DMS79 treated with DMSO at 0.1 percent for 48 hours (cell line): ENCODE measurements around the gene EGFL6.
"Not testable (repeated sequence)": the region's sequence is repeated elsewhere in the genome, so short reads cannot be mapped to it uniquely, and the experiment has no call there.

Source experiments
- DNase-seq: peaks from one replicate; lab custom pipeline; 2025; lab: John Stamatoyannopoulos, UW

EGFL6 gene

DNA sequence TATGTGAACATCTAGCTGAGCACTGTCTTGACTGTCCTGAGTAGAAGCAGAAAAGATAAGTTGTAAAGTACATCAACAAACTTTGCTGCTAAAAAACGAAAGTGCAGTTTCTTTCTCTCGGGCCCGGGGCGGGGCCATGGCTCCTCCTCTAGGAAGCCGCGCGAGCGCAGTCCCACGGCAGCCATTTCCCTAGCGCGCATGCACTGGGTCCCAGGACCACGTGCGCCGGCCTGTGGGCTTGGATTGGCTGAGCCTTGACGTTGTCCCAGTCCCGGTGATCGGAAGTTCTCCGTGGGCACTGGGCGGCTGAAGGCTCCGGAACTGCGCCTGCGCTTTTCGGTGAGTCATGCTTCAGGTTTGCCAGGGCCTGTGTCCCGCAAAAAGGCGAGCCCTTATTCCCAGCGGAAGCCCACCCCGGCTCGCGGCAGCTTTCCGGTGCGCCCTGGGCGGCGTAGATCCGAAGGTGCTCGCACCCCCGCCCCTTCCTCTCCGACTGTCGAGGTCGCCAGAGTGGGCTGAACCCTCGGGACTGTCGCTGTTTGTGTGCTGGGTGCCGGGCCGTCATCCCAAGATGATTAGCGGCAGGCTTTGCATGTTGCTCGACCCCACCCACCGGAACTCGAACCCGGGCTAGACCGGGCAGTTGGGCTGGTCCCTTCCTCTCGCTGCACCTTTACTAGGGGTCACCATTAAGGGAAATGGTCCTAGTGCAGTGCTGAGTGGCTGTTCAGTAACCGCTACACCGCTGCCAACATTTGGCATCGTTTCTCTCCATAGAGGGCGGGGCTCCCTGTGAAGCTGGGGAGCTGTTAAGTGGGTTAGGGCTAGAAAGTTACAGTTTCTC, 83.7 kb downstream of the EGFL6 start, which contains the start of gene TCEANC:
TSS of gene TCEANC (plus strand) at position 292 of the 844 bp plus-strand sequence. CDS start 9,368 bp downstream, outside the sequence.
- DNase-seq: peak; percentile 45

DNA sequence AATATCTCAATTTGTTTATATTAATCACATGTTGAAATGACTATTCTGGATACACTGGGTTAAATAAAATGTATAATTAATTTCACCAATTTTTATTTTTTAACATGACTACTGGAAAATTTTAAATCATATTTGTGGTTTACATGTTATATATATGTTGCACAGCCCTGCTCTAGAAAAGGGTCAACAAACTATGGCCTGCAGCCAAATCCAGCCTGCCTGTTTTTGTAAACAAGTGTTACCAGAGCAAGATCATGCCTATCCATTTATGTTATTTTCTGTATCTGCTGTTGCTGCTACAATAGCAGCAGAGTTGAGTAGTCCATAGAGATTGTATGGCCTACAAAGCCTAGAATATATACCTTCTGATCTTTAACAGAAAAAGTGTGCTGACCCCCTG, 84.7 kb downstream of the EGFL6 start:
- no peak for DNase-seq

DNA sequence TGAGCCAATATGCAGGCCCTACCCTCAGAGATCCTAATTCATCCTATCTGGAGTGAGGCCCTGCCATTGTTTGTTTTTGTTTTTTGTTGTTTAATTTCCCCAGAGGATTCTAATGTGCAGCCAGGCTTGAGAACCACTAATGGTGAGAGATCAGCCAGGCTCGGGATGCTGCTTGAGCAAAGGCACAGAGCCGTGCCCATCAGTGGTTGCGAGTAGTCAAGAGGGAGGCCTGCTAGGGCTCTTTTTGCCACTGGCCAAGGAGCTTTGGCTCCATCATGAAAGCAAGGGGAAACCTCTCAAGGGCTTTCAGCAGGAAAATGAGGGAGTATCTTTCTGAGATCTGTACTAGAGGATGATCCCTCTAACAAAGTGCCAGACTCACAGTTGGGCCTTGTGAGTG, 86.3 kb downstream of the EGFL6 start:
- DNase-seq: no peak

DNA sequence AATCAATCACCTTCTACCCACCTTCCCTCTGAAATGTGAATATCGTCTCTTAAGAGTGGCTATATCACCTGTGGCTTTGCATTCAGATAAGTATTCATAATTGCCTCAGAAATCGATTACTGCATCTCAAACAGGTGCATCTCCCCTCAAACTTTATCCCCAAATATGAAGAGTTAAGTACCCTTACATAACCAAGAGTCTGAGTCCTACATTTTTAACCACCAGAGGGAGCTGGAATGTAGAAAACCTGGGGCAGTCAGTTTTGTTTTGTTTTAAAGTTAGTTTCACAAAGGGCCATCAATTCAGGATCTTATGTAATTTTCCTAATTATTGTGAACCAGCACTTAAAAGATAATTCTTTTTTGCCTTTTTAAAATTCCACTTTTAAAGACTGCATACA, 89.2 kb downstream of the EGFL6 start:
- DNase-seq: no peak

DNA sequence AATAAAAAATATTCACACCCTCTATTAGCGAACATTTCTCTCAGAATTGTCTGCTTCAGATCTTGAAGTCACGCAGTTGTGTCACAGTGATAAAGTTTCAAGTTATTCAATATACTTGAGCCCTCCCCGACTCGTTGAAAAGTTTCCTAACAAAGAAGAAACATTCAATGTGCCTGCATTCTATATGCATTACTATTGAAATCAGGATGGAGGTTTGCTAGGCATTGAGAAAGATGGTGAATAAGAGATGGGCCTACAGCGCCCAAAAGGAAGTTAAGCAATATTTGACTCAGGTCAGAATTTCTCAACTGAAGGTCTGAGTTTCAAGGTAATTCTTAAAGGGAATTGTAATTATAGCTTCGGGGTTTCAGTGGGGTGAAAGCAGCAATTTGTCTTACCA, 89.7 kb downstream of the EGFL6 start:
- no peak for DNase-seq

DNA sequence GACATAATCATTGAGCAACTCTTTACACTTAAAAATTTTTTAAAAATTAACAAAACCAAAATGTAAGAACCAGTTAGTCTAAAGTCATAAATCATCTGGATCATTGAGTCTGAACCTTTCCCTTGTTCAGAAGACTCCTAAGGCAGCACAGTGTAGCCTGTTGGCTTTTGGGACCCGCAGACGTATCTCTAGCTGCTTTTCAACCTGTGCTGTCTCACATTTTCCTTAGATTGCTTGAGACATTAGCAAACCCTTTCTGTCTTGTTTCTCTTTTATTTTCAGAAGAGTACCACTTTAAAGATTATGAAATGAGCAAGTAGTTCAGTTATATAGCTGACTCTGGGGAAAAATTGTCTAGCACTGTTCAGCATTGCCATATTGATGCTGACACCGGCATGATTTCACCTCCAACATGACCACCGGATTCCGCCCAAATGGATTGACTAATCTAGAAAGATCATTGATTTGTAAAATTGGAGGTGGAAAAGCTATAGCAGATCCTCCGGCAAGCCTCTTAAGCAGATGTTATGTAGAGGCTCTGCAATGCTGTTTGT, 92.4 kb downstream of the EGFL6 start:
- no peak for DNase-seq

DNA sequence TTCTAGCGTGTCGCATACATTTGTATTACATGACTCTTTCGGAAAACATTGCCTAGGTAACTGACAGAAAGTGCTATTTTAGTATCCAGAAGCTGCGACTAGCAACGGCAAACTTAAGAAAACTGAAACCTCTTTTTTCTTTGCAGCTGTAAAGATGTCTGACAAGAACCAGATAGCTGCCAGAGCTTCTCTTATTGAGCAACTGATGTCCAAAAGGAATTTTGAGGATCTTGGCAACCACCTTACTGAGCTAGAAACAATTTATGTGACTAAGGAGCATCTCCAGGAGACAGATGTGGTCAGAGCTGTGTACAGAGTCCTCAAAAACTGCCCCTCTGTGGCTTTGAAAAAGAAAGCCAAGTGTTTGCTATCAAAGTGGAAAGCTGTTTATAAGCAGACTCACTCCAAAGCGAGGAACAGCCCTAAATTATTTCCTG, 93.0 kb downstream of the EGFL6 start:
- DNase-seq: no peak

DNA sequence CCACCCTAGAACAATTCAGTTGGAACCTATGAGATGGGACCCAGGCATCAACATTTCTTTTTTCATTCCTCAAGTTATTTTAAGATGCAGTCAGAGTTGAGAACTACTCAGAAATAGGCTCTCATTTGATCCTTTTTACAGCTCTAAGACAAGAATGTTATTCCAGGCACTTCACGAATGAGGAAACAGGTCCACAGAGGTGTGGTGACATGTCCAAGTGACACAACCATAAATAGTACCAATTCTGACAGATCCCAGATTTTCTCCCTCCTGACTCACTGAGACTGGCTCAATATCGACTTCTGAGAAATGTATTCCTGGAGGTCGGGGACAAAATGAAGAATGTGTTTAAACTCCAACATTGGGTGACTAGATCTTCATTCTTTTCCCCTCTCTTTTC, 94.6 kb downstream of the EGFL6 start:
- DNase-seq: no peak

DNA sequence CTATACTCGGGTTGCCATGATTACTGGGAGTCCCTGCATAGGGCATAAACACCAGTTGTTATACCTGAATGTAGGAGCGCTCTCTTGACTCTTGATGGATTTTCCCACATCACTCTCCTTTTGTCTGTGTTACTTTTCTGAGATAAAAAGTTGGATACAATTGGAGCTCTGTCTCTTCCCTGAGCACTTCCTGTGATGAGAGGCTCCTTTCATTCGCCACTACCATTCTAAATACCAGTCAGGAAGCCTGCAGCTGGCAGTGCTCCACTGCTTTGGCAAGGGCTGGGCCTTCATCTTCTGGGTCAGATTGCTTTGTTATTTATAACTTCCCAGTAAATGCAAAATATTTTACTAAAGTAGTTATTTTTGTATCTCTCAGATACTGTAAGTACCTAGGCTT, 97.4 kb downstream of the EGFL6 start:
- no peak for DNase-seq

DNA sequence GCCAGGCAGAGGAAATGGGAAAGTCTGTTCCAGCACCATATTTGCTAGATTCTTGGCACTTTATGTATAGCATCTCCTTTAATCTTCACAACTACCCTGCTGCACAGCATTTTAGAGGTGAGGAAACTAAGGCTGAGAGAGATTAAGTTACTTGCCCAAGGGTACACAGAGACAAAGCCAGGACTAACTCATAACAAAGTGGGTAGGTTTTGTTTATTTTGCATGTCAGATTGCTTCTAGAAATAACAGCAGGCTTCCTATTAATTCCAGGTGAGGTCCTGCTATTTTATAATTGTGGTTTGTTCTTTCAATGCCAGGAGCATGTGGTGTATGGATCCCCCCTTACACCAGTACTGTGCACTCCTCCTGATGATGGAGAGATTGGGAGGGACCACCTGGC, 98.5 kb downstream of the EGFL6 start:
- no peak for DNase-seq

DNA sequence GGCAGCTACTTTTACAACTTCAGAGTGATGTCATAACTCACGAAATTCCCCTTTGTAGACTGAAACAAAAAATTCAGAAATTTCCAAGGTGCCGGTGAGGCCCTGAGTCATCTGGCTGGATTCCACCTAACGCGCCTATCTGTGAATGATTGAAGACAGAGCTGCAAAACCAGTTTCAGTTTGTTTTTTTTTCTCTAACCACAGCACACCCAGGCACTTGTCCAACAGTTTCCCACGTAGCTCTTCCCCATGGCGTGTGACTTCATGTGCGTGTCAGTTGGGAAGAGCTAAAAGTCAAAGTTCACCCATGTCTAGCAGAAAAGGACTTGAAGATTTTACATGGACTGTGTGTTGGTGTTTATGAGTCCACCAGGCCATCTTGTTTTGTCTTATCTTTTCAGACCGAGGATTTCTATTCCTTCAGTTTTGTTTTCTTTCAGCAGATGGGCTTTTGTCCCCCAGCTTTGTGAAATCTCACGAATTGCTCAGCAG, 99.9 kb downstream of the EGFL6 start:
- peak; percentile 52 for DNase-seq

DNA sequence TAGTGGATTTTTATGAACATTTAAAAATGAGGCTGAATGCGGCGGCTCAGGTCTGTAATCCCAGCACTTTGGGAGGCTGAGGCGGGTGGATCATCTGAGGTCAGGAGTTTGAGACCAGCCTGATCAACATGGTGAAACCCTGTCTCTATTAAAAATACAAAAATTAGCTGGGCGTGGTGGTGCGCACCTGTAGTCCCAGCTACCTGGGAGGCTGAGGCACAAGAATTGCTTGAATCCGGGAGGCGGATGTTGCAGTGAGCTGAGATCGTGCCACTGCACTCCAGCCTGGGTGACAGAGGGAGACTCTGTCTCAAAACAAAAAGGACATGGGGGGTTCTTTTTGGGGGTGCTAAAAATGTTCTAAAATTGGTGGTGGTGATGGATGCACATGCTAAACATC, 100.4 kb downstream of the EGFL6 start:
- not testable (repeated sequence) for DNase-seq

DNA sequence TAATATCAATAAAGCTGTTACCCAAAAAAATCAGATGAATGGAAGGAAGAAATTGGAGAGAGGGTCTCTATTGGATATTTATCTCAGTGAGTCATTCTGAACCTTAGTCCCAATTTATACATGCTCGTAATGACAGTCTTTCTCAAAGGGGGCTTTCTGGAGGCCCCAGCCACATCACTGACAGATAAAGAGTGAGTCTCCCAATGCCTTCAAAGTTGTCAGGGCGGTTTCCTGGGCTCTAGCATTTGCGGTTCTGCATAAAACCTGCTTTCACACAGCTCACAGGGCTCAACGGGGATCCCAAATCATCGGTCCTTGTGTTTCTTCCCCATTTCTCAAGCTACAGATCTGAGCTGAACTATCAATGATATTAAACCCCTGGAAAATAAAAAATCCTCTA, 100.8 kb downstream of the EGFL6 start:
- no peak for DNase-seq

DNA sequence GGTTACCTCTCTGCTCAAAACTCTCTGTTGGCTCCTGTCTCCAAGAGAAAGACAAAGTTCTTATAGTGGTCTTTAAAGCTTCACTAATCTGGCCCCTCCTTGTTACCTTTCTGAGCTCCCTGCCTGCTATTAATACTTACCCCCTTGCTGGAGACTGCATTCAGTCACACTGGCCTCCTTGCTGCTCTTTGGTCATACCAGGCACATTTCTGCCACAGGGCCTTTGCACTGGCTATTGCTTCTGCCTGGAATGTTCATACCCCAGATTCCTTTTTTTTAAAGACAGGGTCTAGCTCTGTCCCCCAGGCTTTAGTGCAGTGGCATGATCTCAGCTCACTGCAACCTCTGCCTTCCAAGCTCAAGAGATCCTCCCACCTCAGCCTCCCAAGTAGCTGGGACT, 103.6 kb downstream of the EGFL6 start:
- no peak for DNase-seq

DNA sequence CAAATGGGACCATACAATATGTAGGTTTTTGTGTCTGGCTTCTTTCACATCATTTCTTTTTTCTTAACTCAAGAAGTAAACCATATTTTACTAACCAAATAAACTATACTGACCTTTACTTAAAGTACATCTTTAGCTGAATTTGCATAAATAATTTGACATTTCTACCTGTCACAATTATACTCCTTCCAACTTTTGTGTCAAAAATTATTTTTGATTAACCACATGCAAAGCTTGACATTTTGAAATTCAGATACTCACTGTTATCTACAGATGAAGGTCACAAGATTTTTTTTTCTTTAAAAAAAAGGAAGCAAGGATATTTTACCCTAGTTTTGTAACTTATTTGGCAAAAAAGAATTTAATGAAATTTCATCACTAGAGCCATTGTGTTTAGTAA, 107.5 kb downstream of the EGFL6 start:
- DNase-seq: no peak

DNA sequence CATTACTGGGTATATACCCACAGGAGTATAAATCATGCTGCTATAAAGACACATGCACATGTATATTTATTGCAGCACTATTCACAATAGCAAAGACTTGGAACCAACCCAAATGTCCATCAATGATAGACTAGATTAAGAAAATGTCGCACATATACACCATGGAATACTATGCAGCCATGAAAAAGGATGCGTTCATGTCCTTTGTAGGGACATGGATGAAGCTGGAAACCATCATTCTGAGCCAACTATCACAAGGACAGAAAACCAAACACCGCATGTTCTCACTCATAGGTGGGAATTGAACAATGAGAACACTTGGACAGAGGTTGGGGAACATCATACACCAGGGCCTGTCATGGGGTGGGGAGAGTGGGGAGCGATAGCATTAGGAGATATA, 110.3 kb downstream of the EGFL6 start:
- DNase-seq: not testable (repeated sequence)

DNA sequence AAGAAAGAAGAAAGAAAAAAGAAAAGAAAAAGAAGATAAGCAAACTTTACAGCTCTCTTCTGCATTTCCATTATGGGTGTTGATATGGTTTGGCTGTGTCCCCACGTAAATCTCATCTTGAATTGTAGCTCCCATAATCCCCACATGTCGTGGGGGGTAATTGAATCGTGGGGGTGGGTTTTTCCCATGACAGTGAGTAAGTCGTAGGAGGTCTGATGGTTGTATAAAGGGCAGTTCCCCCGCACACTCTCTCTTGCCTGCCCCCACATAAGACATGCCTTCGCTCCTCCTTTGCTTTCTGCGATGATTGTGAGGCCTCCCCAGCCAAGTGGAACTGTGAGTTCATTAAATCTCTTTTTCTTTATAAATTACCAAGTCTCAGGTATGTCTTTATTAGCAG, 112.2 kb downstream of the EGFL6 start:
- DNase-seq: no peak
